Calu3 (cell line): ENCODE measurements around the gene RNF151. TPM values are rescaled to one million over a fixed set of nuclear protein-coding genes. Genes with fewer than 3 reads are reported as not detected.

Source experiments
- BruUV-seq: library from RNA; stranded (reverse); fragments of 400-500 nt; replicated peaks from 2 replicates; lab custom pipeline; 2021; lab: Mats Ljungman, UMichigan
- CTCF ChIA-PET: fragments of 300-600 bp; sonication (Branson Sonifier 250); formaldehyde crosslinking; loops from one replicate; lab custom pipeline; 2022; ENCODE audit warnings: antibody characterized with exemption; lab: Charles Lee
- DNase-seq: peaks from one replicate; pipeline ENCODE4 v3.0.0; 2022
- H3K27ac Mint-ChIP-seq: one replicate; pipeline ENCODE4 v1.8.0; 2022; ENCODE audit warnings: mixed read lengths; ENCODE audit not compliant: unreplicated experiment
- H3K27me3 Mint-ChIP-seq: one replicate; pipeline ENCODE4 v1.8.0; 2022; ENCODE audit warnings: mixed read lengths; ENCODE audit not compliant: unreplicated experiment
- H3K36me3 Mint-ChIP-seq: one replicate; pipeline ENCODE4 v1.8.0; 2022; ENCODE audit warnings: mild to moderate bottlenecking, moderate library complexity, mixed read lengths; ENCODE audit not compliant: insufficient read depth, unreplicated experiment
- H3K4me1 Mint-ChIP-seq: one replicate; pipeline ENCODE4 v1.8.0; 2022; ENCODE audit warnings: mild to moderate bottlenecking, low read depth, mixed read lengths; ENCODE audit not compliant: unreplicated experiment
- H3K4me3 Mint-ChIP-seq: one replicate; pipeline ENCODE4 v1.8.0; 2022; ENCODE audit warnings: mild to moderate bottlenecking, low read depth, moderate library complexity, mixed read lengths; ENCODE audit not compliant: unreplicated experiment
- H3K9me3 Mint-ChIP-seq: one replicate; pipeline ENCODE4 v1.8.0; 2022; ENCODE audit warnings: low read depth, mixed read lengths; ENCODE audit not compliant: unreplicated experiment
- intact Hi-C: fragments of 100-400 bp; cut with micrococcal nuclease; formaldehyde crosslinking; loops from one replicate; pipeline ENCODE4 v1.10.0; 2022; ENCODE audit not compliant: unreplicated experiment
- total RNA-seq: library from RNA; stranded (reverse); gene quantifications from 2 replicates; pipeline ENCODE4 v1.2.3, GENCODE V29; 2022
- TF ChIP-seq, protein P1 (sequence below): fragments of 200-600 bp; IDR thresholded peaks from one replicate; pipeline ENCODE4 v1.8.0; 2022; ENCODE audit warnings: antibody characterized with exemption; ENCODE audit not compliant: unreplicated experiment

Gene RNF151
- total RNA-seq, 1 experiment from 2014 or later: not detected

DNA sequence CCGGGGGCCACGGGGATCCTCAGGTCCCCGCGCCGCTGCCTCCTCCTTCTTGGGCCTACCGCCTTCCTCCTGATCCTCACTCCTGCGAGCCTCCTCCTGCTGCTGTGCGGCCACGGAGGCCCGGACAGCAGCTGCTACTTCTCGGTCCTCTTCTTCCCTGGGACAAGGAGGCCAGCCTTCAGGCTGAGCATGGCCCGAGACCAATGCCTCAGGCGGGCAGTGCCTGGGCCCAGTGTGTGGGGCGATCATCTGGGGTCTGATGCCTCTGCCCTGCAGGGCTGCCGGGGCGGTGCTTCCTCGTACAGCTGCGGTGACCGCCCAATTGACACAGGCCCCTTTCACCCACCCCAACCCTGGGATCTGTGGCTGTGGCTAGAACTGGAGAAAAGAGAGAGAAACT is 34.4 kb downstream of the RNF151 start:
- CTCF ChIA-PET: no interaction called here
- intact Hi-C loops: no loop called here
- H3K4me3 Mint-ChIP-seq: no peak overlapping the region
- H3K4me1 Mint-ChIP-seq: peaks cover 12% of the 10 kb centered on the region
- H3K36me3 Mint-ChIP-seq: peaks cover 51% of the 10 kb centered on the region
- H3K27me3 Mint-ChIP-seq: no peaks in the 10 kb centered on the region
- no peak for DNase-seq
- no peaks in the 10 kb centered on the region for H3K9me3 Mint-ChIP-seq
- TF ChIP-seq, protein P1, sequence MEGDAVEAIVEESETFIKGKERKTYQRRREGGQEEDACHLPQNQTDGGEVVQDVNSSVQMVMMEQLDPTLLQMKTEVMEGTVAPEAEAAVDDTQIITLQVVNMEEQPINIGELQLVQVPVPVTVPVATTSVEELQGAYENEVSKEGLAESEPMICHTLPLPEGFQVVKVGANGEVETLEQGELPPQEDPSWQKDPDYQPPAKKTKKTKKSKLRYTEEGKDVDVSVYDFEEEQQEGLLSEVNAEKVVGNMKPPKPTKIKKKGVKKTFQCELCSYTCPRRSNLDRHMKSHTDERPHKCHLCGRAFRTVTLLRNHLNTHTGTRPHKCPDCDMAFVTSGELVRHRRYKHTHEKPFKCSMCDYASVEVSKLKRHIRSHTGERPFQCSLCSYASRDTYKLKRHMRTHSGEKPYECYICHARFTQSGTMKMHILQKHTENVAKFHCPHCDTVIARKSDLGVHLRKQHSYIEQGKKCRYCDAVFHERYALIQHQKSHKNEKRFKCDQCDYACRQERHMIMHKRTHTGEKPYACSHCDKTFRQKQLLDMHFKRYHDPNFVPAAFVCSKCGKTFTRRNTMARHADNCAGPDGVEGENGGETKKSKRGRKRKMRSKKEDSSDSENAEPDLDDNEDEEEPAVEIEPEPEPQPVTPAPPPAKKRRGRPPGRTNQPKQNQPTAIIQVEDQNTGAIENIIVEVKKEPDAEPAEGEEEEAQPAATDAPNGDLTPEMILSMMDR: no peak
- H3K27ac Mint-ChIP-seq: no peak overlapping the region
- BruUV-seq: no TSS peak

DNA sequence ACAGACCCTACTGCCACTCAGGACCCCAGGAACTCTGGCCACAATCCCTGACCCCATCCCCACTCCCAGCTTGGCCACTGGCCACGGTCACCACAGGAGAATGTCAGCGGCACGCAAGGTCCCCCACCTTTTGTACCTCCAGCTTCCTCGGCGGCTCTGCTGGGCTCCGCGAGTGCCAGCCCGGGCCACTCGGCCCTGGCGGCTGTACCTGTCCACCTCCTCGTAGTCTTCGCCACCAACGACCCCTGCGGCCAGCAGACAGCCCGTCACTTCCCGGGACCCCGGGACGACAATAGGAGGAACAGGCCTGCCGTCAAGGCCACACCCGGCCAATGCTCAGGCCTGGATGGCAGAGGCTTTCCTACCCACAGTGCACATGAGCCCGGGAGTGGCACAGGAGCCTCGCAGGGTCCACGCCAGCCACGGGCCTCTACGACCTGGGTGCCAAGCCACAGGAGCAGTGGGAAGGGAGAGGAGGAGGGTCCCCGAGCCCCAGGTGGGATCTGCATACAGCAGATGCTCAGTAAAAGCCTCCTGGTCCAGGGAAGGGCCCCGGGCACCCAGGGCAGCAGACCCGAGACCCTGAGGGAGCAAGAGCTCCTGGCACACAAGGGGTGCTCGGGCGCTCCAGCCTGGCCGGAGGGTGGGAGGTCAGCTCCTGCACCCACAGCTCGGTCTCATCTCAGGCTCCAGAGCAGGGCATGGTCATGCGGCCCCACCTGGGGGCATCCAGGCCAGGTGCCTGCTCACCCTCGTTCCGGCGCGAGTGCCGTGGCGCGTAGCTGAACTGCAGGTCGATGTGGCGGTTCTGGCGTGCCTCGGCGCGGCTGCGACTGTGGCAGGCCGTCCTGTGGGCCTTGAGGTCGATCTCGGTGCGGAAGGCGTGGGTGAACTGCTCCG is 35.0 kb downstream of the RNF151 start:
- DNase-seq: no peak
- CTCF ChIA-PET: interaction anchor here (0.6 to 1.5 kb wide), 2 partner anchors 16 to 25 kb away, joined by 3 read pairs; no protein-coding TSS in a partner anchor
- intact Hi-C loops: no loop called here
- H3K9me3 Mint-ChIP-seq: no peaks in the 10 kb centered on the region
- no peak overlapping the region for H3K4me3 Mint-ChIP-seq
- BruUV-seq: no TSS peak
- peaks cover 46% of the 10 kb centered on the region for H3K36me3 Mint-ChIP-seq
- no peaks in the 10 kb centered on the region for H3K27me3 Mint-ChIP-seq
- TF ChIP-seq, protein P1: no peak
- H3K27ac Mint-ChIP-seq: no peak overlapping the region
- H3K4me1 Mint-ChIP-seq: peaks cover 18% of the 10 kb centered on the region

DNA sequence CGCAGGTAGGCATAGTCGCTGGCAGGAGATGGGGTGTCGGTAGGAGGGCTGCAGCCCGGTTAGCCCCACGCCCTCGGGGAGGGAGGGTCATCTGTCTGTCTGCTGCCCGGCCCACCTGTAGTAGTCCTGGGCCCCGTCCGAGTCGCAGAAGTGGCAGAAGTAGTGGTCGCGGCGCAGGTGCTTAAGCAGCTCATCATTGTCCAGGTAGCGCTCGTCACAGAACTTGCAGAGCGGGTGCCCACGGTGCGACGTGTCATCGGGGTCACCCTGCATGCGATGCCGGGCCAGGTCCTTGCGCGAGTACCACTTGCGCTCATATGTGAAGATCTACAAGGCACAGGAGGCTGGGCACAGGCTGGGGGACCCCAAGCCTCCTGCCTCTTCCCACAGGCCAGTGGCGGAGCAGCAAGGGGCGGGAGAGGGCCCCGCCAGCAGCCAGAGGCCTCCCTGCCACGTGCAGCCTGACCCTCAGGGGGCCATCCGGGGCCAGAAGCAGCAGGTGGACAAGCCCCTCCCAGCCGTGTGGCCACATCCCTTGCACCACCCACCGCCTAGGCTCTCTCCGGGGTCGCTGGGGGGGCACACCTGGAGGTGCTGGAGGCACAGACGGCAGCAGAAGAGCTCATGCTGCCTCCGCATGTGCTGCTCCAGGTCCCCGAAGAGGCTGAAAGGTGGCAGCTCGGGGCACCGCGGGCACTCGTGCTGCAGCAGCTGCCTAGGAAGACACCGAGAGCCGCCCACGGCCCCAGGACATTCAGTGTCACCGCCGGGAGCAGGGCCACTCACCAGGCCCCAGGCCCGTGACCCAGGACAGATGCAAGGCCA is 36.0 kb downstream of the RNF151 start:
- H3K36me3 Mint-ChIP-seq: peaks cover 41% of the 10 kb centered on the region
- no peak overlapping the region for H3K27ac Mint-ChIP-seq
- CTCF ChIA-PET: interaction anchor here (0.6 to 2.0 kb wide), 5 partner anchors 10 to 151 kb away, joined by 3 to 7 read pairs (median 4); no protein-coding TSS in a partner anchor
- peaks cover 26% of the 10 kb centered on the region for H3K4me1 Mint-ChIP-seq
- no peaks in the 10 kb centered on the region for H3K9me3 Mint-ChIP-seq
- no peak for DNase-seq
- TF ChIP-seq, protein P1: no peak
- H3K27me3 Mint-ChIP-seq: no peaks in the 10 kb centered on the region
- H3K4me3 Mint-ChIP-seq: no peak overlapping the region
- intact Hi-C loops: no loop called here
- no TSS peak for BruUV-seq

DNA sequence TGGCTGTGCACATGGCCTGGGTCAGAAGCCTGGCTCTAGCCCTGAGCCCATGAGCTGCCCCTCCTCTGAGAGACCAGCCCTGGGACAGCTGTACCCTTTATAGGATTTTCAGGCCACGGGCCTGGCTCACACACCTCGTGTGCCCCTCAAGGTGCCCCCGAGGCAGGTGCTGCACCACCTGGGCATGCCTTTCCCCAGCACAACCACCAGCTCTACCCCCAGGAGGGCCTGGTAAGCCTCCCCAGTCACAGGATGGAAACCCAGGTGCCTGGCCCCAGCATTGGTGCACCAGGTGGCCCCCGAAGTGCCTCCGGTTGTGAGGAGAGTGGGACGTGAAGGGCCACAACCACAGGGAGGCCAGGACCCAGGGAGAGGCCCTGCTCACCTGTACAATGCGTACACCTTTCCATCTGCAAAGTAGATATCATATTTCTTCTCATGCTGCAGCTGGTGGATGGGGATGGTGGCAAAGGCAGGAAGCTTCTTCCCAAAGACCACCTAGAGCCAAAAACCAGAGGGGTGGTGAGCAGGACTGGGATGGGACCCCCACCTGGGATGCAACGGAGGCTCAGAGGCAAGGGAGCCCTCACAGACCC is 36.7 kb downstream of the RNF151 start:
- CTCF ChIA-PET: interaction anchor here (0.6 to 2.0 kb wide), 9 partner anchors 8 to 150 kb away, joined by 3 to 11 read pairs (median 4); no protein-coding TSS in a partner anchor
- intact Hi-C loops: no loop called here
- no TSS peak for BruUV-seq
- TF ChIP-seq, protein P1: no peak
- DNase-seq: no peak
- peaks cover 42% of the 10 kb centered on the region for H3K36me3 Mint-ChIP-seq
- no peak overlapping the region for H3K27ac Mint-ChIP-seq
- no peaks in the 10 kb centered on the region for H3K27me3 Mint-ChIP-seq
- H3K9me3 Mint-ChIP-seq: no peaks in the 10 kb centered on the region
- no peak overlapping the region for H3K4me3 Mint-ChIP-seq
- H3K4me1 Mint-ChIP-seq: peaks cover 33% of the 10 kb centered on the region
